OCI-LY7 (cell line): ENCODE data around the gene PKN3. TPM values are rescaled to one million over a fixed set of nuclear protein-coding genes. Genes with fewer than 3 reads are reported as not detected.

Experiments
- BruUV-seq: library from RNA; stranded (reverse); fragments of 400-500 nt; replicated peaks from 2 replicates; lab custom pipeline; 2021; lab: Mats Ljungman, UMichigan
- CTCF ChIA-PET: fragments of 300-600 bp; sonication (Branson Sonifier 250); formaldehyde crosslinking; loops from one replicate; lab custom pipeline; 2022; ENCODE audit warnings: antibody characterized with exemption; ENCODE audit not compliant: unreplicated experiment; lab: Charles Lee
- POLR2A ChIA-PET: fragments of 300-600 bp; sonication (Branson Sonifier 250); formaldehyde crosslinking; loops from one replicate; lab custom pipeline; 2022; ENCODE audit warnings: antibody characterized with exemption; lab: Charles Lee
- DNase-seq: peaks from one replicate; pipeline ENCODE4 v3.0.0-alpha.2; 2015; ENCODE audit warnings: low spot score
- H2AFZ ChIP-seq: fragments of 200-600 bp; sonication (generic), shearing (Covaris generic); 2 replicates; pipeline ENCODE4 v1.6.1; 2014; ENCODE audit warnings: mild to moderate bottlenecking, antibody characterized with exemption, low read length, moderate library complexity
- H3K27ac ChIP-seq: fragments of 200-600 bp; sonication (generic); 2 replicates; pipeline ENCODE4 v1.5.1; 2014; ENCODE audit warnings: mixed run types, low read depth, mild to moderate bottlenecking, moderate library complexity, low read length, inconsistent platforms; ENCODE audit not compliant: poor library complexity, severe bottlenecking
- H3K36me3 ChIP-seq: fragments of 200-600 bp; sonication (generic); 2 replicates; pipeline ENCODE4 v1.6.1; 2014; ENCODE audit warnings: mild to moderate bottlenecking, antibody characterized with exemption, low read length, moderate library complexity, mixed read lengths; ENCODE audit not compliant: insufficient read depth
- H3K4me1 ChIP-seq: fragments of 200-600 bp; sonication (generic); 2 replicates; pipeline ENCODE4 v1.5.1; 2014; ENCODE audit warnings: mild to moderate bottlenecking, low read length; ENCODE audit not compliant: insufficient read depth, poor library complexity, severe bottlenecking
- H3K4me2 ChIP-seq: fragments of 200-600 bp; sonication (generic); 2 replicates; pipeline ENCODE4 v1.6.1; 2014; ENCODE audit warnings: mild to moderate bottlenecking, low read length
- H3K4me3 ChIP-seq: fragments of 200-600 bp; sonication (generic); 2 replicates; pipeline ENCODE4 v1.5.1; 2014; ENCODE audit warnings: mild to moderate bottlenecking, low read depth, low read length; ENCODE audit not compliant: poor library complexity, severe bottlenecking
- H3K79me2 ChIP-seq: fragments of 200-600 bp; sonication (generic); 2 replicates; pipeline ENCODE4 v1.6.1; 2016; ENCODE audit warnings: low read depth, mild to moderate bottlenecking, low read length, moderate library complexity, mixed read lengths; ENCODE audit not compliant: insufficient read depth
- H3K9me2 ChIP-seq: fragments of 200-600 bp; sonication (generic); 2 replicates; pipeline ENCODE4 v1.6.1; 2016; ENCODE audit warnings: mild to moderate bottlenecking, low read length, mixed read lengths; ENCODE audit not compliant: insufficient read depth
- H3K9me3 ChIP-seq: fragments of 200-600 bp; sonication (generic); 2 replicates; pipeline ENCODE4 v1.6.1; 2014; ENCODE audit warnings: mild to moderate bottlenecking, mixed run types, low read length, mixed read lengths
- H4K20me1 ChIP-seq: fragments of 200-600 bp; sonication (generic); 2 replicates; pipeline ENCODE4 v1.6.1; 2014; ENCODE audit warnings: mild to moderate bottlenecking, antibody characterized with exemption, low read length, moderate library complexity, mixed read lengths; ENCODE audit not compliant: insufficient read depth
- EZH2phosphoT487 ChIP-seq: fragments of 200-600 bp; sonication (generic); IDR thresholded peaks from 2 replicates; pipeline ENCODE4 v1.6.1; 2018; ENCODE audit warnings: low read depth, borderline replicate concordance, mild to moderate bottlenecking, mixed run types, antibody characterized with exemption, low read length, moderate library complexity, mixed read lengths
- intact Hi-C: fragments of 100-400 bp; cut with micrococcal nuclease; formaldehyde crosslinking; loops from one replicate; pipeline ENCODE4 v1.10.0; 2022; ENCODE audit not compliant: unreplicated experiment
- total RNA-seq, 2 experiments: library from RNA; depleted of rRNA in 1 of 2; stranded (reverse); fragments of >200 nt in 1 of 2; shearing (Covaris generic) in 1 of 2; gene quantifications; 2 replicates each; pipeline ENCODE4 v1.2.3, GENCODE V29; 2014 to 2022
- TF ChIP-seq, protein P1 (sequence below): fragments of 200-600 bp; sonication (generic); conservative IDR thresholded peaks from 2 replicates; pipeline ENCODE4 v1.5.1; 2014; ENCODE audit warnings: mild to moderate bottlenecking, antibody characterized with exemption, low read length, moderate library complexity, mixed read lengths

The PKN3 gene
- total RNA-seq, 2 experiments from 2014 or later = 1.5 to 3.3 TPM

DNA sequence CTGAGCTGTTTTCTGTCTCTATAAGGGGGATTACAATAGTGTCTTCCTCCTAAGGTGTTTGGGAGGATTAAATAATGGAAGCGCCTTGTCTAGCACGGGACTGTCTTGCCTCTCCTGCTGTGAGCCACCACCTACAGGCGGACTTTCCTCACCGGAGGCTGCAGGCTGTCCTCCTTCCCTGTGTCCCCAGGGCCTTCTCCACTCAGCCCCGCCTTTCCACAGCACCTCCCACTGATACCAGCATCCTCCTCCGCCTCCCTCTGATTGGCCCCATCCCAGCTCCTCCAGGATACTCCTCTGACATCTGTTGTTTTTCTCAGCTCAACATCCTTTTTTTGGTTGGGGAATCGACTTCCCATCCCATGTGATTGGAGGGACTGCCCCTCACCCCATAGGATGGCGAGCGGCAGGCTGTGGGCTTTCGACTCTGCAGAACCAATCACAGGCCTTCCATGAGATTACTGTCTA, 22.5 kb downstream of the PKN3 start:
- Histone ChIP-seq H3K9me2 (no peaks in the 10 kb centered on the region), H3K79me2 (peaks cover 5% of the 10 kb centered on the region; the same call in 1 of the 2 replicates), H3K27ac (peak overlapping the region; percentile 26), H4K20me1 (no peaks in the 10 kb centered on the region), H3K4me2 (peak overlapping the region; percentile 86), H3K4me3 (peak overlapping the region; percentile 90), H3K36me3 (no peaks in the 10 kb centered on the region; the same call in 1 of the 2 replicates), H3K4me1 (peaks cover 29% of the 10 kb centered on the region), H2AFZ (peak overlapping the region; percentile 62; the same call in 1 of the 2 replicates), H3K9me3 (no peaks in the 10 kb centered on the region)
- BruUV-seq = TSS peak; percentile 80
- POLR2A ChIA-PET = interaction anchor here (0.7 to 1.6 kb wide), 11 partner anchors 8 to 356 kb away, joined by 3 to 7 read pairs (median 4); partner anchors contain the start of genes DOLPP1 and ZER1
- intact Hi-C loops = loop anchor here (1.0 to 10.0 kb wide), 6 partner anchors 46 to 267 kb away; partner anchors contain the start of genes ENDOG, ODF2, PHYHD1 and SPTAN1
- TF ChIP-seq, protein P1, sequence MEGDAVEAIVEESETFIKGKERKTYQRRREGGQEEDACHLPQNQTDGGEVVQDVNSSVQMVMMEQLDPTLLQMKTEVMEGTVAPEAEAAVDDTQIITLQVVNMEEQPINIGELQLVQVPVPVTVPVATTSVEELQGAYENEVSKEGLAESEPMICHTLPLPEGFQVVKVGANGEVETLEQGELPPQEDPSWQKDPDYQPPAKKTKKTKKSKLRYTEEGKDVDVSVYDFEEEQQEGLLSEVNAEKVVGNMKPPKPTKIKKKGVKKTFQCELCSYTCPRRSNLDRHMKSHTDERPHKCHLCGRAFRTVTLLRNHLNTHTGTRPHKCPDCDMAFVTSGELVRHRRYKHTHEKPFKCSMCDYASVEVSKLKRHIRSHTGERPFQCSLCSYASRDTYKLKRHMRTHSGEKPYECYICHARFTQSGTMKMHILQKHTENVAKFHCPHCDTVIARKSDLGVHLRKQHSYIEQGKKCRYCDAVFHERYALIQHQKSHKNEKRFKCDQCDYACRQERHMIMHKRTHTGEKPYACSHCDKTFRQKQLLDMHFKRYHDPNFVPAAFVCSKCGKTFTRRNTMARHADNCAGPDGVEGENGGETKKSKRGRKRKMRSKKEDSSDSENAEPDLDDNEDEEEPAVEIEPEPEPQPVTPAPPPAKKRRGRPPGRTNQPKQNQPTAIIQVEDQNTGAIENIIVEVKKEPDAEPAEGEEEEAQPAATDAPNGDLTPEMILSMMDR = 0 out of 2 replicates have a peak, but pooled peaks have one; percentile 24
- no peak for TF ChIP-seq EZH2phosphoT487
- DNase-seq = peak; percentile 42
- CTCF ChIA-PET = interaction anchor here (0.5 kb wide), 1 partner anchor 22 kb away, joined by 3 read pairs; no protein-coding TSS in a partner anchor

DNA sequence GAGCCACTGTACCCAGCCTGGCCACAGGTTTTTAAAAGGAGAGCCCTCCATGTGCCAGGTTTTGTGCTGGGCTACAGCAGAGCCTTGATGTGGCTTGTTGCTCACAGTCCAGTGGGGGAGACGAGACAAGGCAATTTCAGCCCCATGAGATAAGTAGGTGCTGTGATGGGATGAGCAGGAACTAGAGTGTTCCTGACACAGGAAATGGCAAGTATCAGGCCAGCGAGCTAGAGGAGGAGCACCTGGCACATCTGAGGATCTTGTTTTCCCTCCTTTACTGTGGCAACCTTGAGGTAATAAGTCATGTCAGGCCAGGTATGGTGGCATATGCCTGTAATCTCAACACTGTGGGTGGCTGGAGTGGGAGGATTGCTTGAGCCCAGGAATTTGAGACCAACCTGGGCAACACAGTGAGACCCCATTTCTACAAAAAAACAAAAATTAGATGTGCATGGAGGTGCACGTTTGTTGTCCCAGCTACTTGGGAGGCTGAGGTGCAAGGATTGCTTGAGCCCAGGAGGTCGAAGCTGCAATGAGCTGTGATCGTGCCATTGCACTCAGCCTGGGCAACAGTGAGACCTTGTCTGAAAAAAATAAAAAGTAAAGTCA, 25.4 kb downstream of the PKN3 start:
- Histone ChIP-seq H3K9me3 (no peaks in the 10 kb centered on the region), H4K20me1 (no peaks in the 10 kb centered on the region), H3K4me1 (peaks cover 24% of the 10 kb centered on the region), H3K27ac (no peak overlapping the region), H3K79me2 (peaks cover 5% of the 10 kb centered on the region; the same call in 1 of the 2 replicates), H3K36me3 (no peaks in the 10 kb centered on the region), H3K4me2 (no peak overlapping the region), H3K4me3 (no peak overlapping the region), H3K9me2 (no peaks in the 10 kb centered on the region), H2AFZ (no peak overlapping the region)
- ChIA-PET POLR2A (interaction anchor here (0.6 to 0.7 kb wide), 2 partner anchors 144 to 1338 kb away, joined by 3 to 5 read pairs; no protein-coding TSS in a partner anchor), CTCF (no interaction called here)
- intact Hi-C loops = loop anchor here (10.0 kb wide), 3 partner anchors 83 to 197 kb away; partner anchors contain the start of genes PHYHD1 and SPTAN1
- no peak for TF ChIP-seq EZH2phosphoT487
- TF ChIP-seq, protein P1 = no peak
- no TSS peak for BruUV-seq
- peak; percentile 25 for DNase-seq
